ENCODE data around the gene TMEM238L.

DNA sequence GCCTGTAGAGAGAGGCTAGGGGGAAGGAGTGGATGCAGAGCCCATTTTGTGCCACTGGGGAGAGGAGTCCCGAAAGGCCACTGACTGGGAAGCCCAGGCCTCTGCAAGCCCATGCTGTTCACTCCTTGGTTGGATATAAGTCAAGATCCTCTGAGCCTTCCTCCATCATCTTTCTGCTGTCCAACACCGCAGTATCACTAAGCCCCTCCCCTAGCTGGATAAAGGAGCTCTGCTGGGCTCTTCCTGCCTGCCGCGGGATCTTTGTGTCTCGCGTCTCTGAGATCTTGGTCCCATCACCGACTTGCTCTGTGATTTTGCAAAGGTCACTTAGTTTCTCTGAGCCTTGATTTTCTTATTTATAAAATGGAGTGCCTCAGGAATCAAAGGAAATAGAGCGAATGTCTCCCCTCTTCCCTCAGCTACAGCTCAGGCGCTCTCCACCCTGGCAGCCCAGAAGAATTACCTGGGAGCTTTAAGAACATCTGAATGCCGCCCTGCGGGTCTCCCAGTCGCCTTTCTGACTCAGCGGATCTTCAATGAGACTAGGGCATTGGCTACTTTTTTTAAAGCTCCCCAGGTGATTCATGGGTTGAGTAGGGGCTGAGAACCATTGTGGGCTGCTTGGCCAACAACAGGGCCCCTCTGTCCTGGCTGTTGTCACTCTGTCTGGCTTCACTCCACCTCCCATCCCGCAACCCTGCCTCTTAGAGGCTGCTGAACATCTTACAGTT, 48.9 kb downstream of the TMEM238L start:
- no peak for TF ChIP-seq CTCF (IDR thresholded peaks at IDR 0.05 in 4 of 5, conservative IDR thresholded peaks at IDR 0.05 in 1 of 5)
- TF ChIP-seq POLR2A (IDR thresholded peaks at IDR 0.05), result no peak

All from gastrocnemius medialis (tissue), 4 donors.